NCI-H2029 (cell line): ENCODE results near the gene OR4K5.
"Not testable (repeated sequence)": the region's sequence is repeated elsewhere in the genome, so short reads cannot be mapped to it uniquely, and the experiment has no call there.

ENCODE experiments used
- DNase-seq: peaks from one replicate; lab custom pipeline; 2025; lab: John Stamatoyannopoulos, UW

The OR4K5 gene

GRCh38 chr14:19920021-19920657 lies at the start of gene OR4K5:
OR4K5 (plus strand) TSS chr14:19920607; CDS start chr14:19920607, 0 bp downstream.
- no peak for DNase-seq

GRCh38 chr14:19873178-19873577 lies 47.2 kb upstream of the OR4K5 start:
- DNase-seq = no peak

- DNase-seq = no peak
These were observed 45.6 kb upstream of the OR4K5 start, which contains the start of gene OR4K2 for GRCh38 chr14:19874842-19875241. OR4K2 (plus strand) TSS chr14:19875142; CDS start chr14:19876268, 1,126 bp downstream.

GRCh38 chr14:19878029-19878642 lies 42.3 kb upstream of the OR4K5 start:
- DNase-seq = no peak

- DNase-seq = no peak
These were observed 25.1 kb upstream of the OR4K5 start for GRCh38 chr14:19895282-19895681.

GRCh38 chr14:19900999-19901398 lies 19.4 kb upstream of the OR4K5 start:
- DNase-seq = no peak

GRCh38 chr14:19902409-19902808 lies 18.0 kb upstream of the OR4K5 start:
- DNase-seq = no peak

GRCh38 chr14:19906665-19907064 lies 13.7 kb upstream of the OR4K5 start:
- DNase-seq = no peak

GRCh38 chr14:19911114-19911513 lies 9.3 kb upstream of the OR4K5 start:
- no peak for DNase-seq

GRCh38 chr14:19917243-19917642 lies 3.2 kb upstream of the OR4K5 start:
- no peak for DNase-seq

- DNase-seq = no peak
These were observed 2.4 kb upstream of the OR4K5 start for GRCh38 chr14:19917955-19918518.

- no peak for DNase-seq
These were observed 1.7 kb upstream of the OR4K5 start for GRCh38 chr14:19918553-19919264.

- DNase-seq = no peak
These were observed 10.2 kb downstream of the OR4K5 start, which contains the start of gene OR4K1 for GRCh38 chr14:19930617-19931016. OR4K1 (plus strand) TSS chr14:19930917; CDS start chr14:19935667, 4,750 bp downstream.

- no peak for DNase-seq
These were observed 21.3 kb downstream of the OR4K5 start for GRCh38 chr14:19941668-19942067.

- no peak for DNase-seq
These were observed 27.1 kb downstream of the OR4K5 start for GRCh38 chr14:19947413-19948090.

GRCh38 chr14:19949218-19949617 lies 28.8 kb downstream of the OR4K5 start:
- DNase-seq = no peak

- DNase-seq = not testable (repeated sequence)
These were observed 49.3 kb downstream of the OR4K5 start for GRCh38 chr14:19969735-19970134.
